IPS-20b (cell line): ENCODE measurements around the gene FARS2.

ENCODE experiments used
- H3K27ac ChIP-seq: one replicate; pipeline ENCODE4 v1.5.1; 2013; ENCODE audit warnings: low read length
- H3K27me3 ChIP-seq: 2 replicates; pipeline ENCODE4 v1.6.1; 2013; ENCODE audit warnings: mild to moderate bottlenecking, low read length, inconsistent platforms; ENCODE audit not compliant: insufficient read depth
- H3K36me3 ChIP-seq: 2 replicates; pipeline ENCODE4 v1.6.1; 2013; ENCODE audit warnings: low read depth, mild to moderate bottlenecking, inconsistent platforms, low read length, moderate library complexity; ENCODE audit not compliant: insufficient read depth
- H3K4me1 ChIP-seq: 2 replicates; pipeline ENCODE4 v1.6.1; 2013; ENCODE audit warnings: mild to moderate bottlenecking, control low read depth, inconsistent platforms, low read length, moderate library complexity; ENCODE audit not compliant: insufficient read depth
- H3K4me3 ChIP-seq: 2 replicates; pipeline ENCODE4 v1.5.1; 2013; ENCODE audit warnings: mild to moderate bottlenecking, low read length, inconsistent platforms
- H3K9ac ChIP-seq: 2 replicates; pipeline ENCODE4 v1.6.1; 2013; ENCODE audit warnings: low read depth, mild to moderate bottlenecking, inconsistent platforms, low read length, moderate library complexity
- H3K9me3 ChIP-seq: 2 replicates; pipeline ENCODE4 v1.6.1; 2013; ENCODE audit warnings: mild to moderate bottlenecking, low read depth, low read length, inconsistent platforms; ENCODE audit not compliant: insufficient read depth

Gene FARS2

DNA sequence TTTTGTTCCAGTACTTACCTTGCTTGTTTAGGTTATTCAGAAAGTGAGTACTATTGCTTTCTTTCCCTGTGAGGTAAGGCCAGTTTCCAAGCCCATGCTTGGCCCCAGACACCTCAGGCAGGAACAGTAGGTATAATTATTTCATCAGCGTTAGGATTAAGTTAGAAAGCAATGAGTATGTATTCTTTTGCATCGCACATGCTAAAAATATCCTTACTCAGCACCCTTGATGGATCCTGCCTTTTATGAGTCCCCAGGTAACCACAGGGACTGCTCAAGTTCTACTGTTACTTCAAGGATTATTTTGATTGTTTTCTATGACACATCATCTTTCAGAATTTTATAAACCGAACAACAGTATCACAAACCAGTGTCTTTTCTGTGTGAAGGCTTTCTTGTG lies 128.9 kb downstream of the FARS2 start:
- Histone ChIP-seq H3K4me3 (no peak overlapping the region), H3K9ac (no peak overlapping the region), H3K36me3 (no peaks in the 10 kb centered on the region), H3K27ac (no peak overlapping the region), H3K9me3 (no peaks in the 10 kb centered on the region), H3K27me3 (no peaks in the 10 kb centered on the region), H3K4me1 (no peaks in the 10 kb centered on the region)

DNA sequence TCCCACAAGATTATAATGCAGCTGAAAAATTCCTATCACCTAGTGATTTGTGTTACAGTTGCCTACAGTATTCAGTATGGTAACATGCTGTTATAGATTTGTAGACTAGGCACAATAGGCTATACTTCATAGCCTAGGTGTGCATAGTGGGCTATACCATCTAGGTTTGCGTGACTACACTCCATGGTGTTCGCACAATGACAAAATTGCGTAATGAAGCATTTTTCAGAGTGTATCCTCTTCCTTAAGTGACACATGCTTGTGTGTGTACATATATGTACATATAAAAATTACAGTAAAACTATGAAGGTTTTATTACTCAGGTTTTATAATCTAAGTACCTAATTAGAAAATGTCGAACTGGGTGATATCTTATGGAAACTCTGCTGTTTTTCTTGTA lies 133.0 kb downstream of the FARS2 start:
- Histone ChIP-seq H3K4me1 (no peaks in the 10 kb centered on the region), H3K27ac (no peak overlapping the region), H3K9me3 (no peaks in the 10 kb centered on the region), H3K4me3 (no peak overlapping the region), H3K27me3 (no peaks in the 10 kb centered on the region), H3K9ac (no peak overlapping the region), H3K36me3 (no peaks in the 10 kb centered on the region)

DNA sequence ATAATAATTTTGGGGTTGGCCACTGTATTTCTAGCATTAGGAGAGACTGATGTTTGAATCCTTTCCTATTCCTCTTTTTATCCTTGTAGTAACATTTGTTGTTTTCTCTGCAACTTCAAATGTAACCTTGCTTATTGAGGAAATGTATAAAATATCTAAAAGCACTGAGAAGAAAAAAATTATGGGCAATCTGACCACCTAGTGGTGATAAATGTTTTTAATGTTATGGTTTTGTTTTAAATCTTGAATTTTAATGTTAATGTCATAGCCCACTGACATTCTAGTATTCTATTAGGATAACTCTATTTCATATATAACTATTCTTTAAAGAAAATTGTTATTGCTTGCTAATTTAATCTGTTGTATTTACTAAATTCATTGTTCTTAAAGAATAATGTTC lies 134.4 kb downstream of the FARS2 start:
- Histone ChIP-seq H3K27ac (no peak overlapping the region), H3K4me1 (no peaks in the 10 kb centered on the region), H3K4me3 (no peak overlapping the region), H3K9ac (no peak overlapping the region), H3K36me3 (no peaks in the 10 kb centered on the region), H3K9me3 (no peaks in the 10 kb centered on the region), H3K27me3 (no peaks in the 10 kb centered on the region)

DNA sequence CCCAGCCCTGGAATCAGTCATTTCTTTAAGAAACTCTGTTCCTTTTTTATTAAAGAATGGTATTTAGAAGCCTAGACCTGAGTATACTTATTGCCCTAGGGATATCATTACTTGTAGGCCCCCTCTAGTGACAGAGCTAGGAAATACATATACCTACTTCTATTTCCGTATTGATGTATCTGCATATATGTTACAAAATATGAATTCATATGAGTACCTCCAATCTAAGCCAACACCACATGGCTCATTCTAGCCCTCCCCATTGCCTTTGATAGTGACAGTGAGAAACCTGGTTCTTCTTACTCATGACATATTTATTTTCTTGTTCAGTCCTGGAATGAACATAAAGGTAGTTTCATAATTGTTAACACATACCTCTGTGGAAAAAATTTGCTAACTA lies 137.2 kb downstream of the FARS2 start:
- Histone ChIP-seq H3K9ac (no peak overlapping the region), H3K4me1 (no peaks in the 10 kb centered on the region), H3K36me3 (no peaks in the 10 kb centered on the region), H3K4me3 (no peak overlapping the region), H3K9me3 (no peaks in the 10 kb centered on the region), H3K27me3 (no peaks in the 10 kb centered on the region), H3K27ac (no peak overlapping the region)

DNA sequence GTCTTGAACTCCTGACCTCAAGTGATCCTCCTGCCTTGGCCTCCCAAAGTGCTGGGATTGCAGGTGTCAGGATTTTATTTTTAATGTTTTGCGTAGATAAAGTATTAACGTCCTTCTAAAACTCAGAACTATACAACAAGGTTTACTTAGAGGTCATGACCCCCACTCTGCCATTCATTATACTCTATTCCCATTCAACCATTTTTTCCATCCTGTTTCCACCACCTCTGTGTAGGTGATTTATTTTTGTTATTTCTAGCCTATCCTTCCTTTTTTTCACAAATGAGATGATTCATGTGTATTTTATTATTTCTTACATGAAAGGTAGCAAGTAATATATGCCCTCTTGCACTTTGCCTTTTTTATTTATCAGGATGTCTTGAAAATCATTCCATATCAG lies 138.1 kb downstream of the FARS2 start:
- Histone ChIP-seq H3K9ac (no peak overlapping the region), H3K27me3 (no peaks in the 10 kb centered on the region), H3K4me3 (no peak overlapping the region)

DNA sequence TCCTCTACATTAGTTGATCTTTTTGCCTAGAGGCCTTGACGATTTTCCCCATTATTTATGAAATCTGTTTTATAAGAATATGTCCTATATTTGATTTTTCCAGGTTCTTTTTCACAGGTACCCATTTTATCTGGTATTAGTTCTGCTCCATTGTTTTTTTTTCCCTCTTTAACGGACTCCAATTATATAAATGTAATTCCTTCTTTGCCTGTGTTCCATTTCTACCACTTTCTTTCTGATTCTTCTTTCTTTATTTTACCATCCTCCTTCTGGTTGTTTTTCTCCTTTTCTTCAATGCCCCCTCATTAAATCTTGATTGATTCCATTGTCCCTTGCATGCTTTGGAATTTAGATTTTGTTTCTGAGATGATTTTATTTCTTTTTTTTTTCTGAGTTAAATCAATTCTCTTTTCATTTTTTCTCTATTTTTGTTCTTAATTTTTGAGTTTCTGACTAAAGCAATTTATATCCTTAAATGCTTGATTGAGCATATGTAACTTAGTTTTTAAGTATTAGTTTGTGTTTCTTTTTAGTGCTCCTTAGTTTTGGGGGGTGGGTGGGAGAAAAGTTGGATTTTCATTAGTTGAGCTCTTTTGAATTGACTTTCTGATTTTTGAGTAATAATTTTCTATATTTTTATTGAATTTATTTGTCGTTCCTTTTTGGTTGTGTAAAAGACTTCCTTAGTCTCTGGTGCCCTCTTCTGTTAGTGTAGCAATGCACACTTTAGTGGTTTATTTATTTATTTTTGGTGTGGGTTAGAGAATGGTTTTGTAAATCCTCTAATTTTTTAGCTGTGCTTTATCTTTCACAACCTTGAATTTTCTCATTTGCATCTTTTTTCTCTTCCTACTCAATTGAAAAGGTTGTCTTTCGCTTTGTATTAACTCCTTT lies 140.8 kb downstream of the FARS2 start:
- H3K27me3 ChIP-seq: no peaks in the 10 kb centered on the region
- H3K9ac ChIP-seq: no peak overlapping the region
- H3K27ac ChIP-seq: no peak overlapping the region
- H3K9me3 ChIP-seq: no peaks in the 10 kb centered on the region
- no peaks in the 10 kb centered on the region for H3K4me1 ChIP-seq
- H3K36me3 ChIP-seq: no peaks in the 10 kb centered on the region
- no peak overlapping the region for H3K4me3 ChIP-seq

More for the DNA sequence above, 138.1 kb downstream of the FARS2 start:
- no peaks in the 10 kb centered on the region for H3K4me1 ChIP-seq
- no peak overlapping the region for H3K27ac ChIP-seq
- H3K9me3 ChIP-seq: no peaks in the 10 kb centered on the region
- no peaks in the 10 kb centered on the region for H3K36me3 ChIP-seq

DNA sequence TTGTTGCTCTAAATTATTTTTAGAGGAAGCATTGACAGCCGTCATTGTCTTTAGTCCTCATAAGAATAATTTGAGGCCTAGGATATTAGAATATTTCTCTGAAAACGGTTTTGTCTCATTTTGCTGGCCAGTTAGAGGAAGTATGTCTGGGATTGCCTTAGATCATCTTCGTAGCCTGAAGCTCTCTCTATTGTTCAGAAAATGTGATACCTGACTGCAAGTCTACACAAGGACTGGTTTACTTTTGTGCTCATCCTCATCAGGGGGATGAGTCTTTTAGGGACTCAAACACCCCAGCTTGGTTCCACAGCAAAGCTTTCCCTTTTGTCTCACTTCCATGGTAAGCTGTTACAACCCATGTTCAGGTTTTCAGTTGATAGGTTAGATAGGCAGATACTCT lies 141.8 kb downstream of the FARS2 start:
- Histone ChIP-seq H3K4me1 (no peaks in the 10 kb centered on the region), H3K9ac (no peak overlapping the region), H3K4me3 (no peak overlapping the region), H3K27ac (no peak overlapping the region), H3K9me3 (no peaks in the 10 kb centered on the region), H3K27me3 (no peaks in the 10 kb centered on the region), H3K36me3 (no peaks in the 10 kb centered on the region)

DNA sequence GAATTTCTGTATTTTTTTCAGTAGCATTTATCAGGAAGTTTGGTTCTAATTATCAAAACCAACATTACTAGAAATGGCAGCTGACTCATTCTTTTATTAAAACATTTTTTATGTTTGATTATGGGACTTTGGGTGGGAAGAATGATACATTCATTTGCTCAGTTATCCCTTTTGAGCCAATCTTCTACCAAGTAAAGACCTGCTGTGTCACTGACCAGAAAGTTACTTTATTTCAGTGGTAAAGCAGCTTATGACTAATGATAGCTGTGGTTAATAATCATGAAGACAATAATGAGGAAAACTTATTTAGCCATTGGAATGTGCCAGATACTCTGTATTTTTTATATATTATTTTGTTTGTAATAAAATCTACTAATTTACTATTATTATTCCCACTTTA lies 142.3 kb downstream of the FARS2 start:
- Histone ChIP-seq H3K36me3 (no peaks in the 10 kb centered on the region), H3K27me3 (no peaks in the 10 kb centered on the region), H3K4me1 (no peaks in the 10 kb centered on the region), H3K9me3 (no peaks in the 10 kb centered on the region), H3K9ac (no peak overlapping the region), H3K4me3 (no peak overlapping the region), H3K27ac (no peak overlapping the region)

DNA sequence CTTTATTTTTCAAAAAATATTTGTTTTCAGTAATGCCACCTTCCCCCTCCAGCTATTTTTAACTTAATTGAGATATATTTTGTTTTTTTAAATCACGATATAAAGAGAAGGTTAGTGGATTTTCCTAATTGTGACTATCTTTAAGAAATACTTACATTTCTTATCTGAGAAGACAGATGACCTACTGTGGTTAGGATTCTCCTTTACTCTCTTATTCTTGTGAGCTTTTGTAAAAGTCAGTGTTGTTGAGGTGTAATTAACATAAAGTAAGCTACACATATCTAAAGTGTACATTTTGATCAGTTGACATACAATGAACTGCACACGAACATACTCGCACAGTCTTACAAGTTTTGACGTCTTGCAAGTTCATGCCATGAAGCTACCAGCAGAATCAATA lies 144.7 kb downstream of the FARS2 start:
- no peaks in the 10 kb centered on the region for H3K27me3 ChIP-seq

DNA sequence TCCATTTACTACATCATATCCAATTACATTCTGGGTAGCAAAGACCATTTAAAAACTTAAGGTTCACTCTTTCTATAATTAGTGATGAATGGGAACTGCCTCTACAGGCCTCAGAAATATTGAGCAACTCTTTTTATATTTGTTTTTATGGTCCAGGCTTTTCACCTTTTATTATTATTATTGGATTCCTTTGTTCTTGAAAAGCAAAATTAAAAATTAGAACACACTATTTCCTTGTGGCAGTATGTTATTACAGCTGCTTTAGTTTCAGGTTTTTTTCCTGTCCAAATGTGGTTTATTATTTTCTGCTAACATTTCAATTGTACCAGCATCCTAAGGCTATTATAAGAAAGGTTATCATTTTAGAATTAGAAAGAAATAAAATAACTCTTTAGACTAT lies 150.1 kb downstream of the FARS2 start:
- Histone ChIP-seq H3K4me1 (peaks cover 16% of the 10 kb centered on the region; the same call in 1 of the 2 replicates), H3K4me3 (no peak overlapping the region), H3K27ac (no peak overlapping the region), H3K9me3 (no peaks in the 10 kb centered on the region), H3K36me3 (no peaks in the 10 kb centered on the region), H3K9ac (0 out of 2 replicates have a peak overlapping the region, but pooled peaks have one; percentile 8), H3K27me3 (no peaks in the 10 kb centered on the region)

More for the DNA sequence above, 144.7 kb downstream of the FARS2 start:
- H3K9ac ChIP-seq: no peak overlapping the region
- no peak overlapping the region for H3K4me3 ChIP-seq
- no peaks in the 10 kb centered on the region for H3K9me3 ChIP-seq
- no peak overlapping the region for H3K27ac ChIP-seq
- no peaks in the 10 kb centered on the region for H3K36me3 ChIP-seq
- no peaks in the 10 kb centered on the region for H3K4me1 ChIP-seq

DNA sequence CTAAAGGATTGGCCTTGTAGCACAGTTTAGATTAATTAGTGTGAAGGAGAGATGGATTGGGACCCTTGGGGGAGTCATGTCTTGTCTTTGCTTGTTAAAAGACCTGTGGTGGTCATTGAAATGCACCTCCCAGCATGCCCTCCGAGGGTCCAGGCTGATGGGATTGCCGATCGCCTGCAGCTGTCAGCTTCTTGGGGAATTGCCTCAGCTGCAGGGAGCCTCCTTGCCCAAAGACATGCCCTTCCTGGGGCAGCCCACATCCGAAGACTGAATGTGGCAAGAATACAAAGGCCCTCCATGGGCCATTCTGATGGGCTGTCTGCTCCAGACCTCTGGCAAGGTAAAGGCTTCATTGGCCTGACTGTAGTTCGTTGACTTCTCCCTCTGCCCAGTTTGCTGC lies 150.7 kb downstream of the FARS2 start:
- H3K9ac ChIP-seq: 0 out of 2 replicates have a peak overlapping the region, but pooled peaks have one; percentile 8
- H3K9me3 ChIP-seq: no peaks in the 10 kb centered on the region
- no peak overlapping the region for H3K27ac ChIP-seq
- H3K36me3 ChIP-seq: no peaks in the 10 kb centered on the region
- H3K4me3 ChIP-seq: no peak overlapping the region
- no peaks in the 10 kb centered on the region for H3K27me3 ChIP-seq
- H3K4me1 ChIP-seq: peaks cover 16% of the 10 kb centered on the region; the same call in 1 of the 2 replicates

DNA sequence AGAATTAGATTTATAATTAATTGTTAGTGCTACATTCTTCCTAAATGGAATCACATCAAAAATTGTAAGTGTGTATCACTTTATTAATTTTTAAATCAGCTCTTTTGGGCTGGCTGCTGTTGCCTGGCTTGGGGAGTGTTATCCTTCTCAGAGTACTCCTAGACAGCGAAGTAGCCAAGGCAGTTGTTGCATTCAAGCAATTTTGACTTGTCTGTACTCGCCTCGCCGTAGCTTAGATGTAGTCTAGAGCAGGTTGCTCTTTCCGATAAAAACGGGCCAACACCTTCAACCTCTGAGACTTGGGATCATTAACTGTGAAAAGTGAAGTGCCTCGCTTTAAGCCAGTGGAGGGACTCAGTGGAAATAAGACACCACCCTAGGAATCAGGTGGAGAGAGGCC lies 151.3 kb downstream of the FARS2 start:
- Histone ChIP-seq H3K4me1 (peaks cover 16% of the 10 kb centered on the region; the same call in 1 of the 2 replicates), H3K9me3 (no peaks in the 10 kb centered on the region), H3K4me3 (no peak overlapping the region), H3K27me3 (no peaks in the 10 kb centered on the region), H3K27ac (no peak overlapping the region), H3K36me3 (no peaks in the 10 kb centered on the region), H3K9ac (no peak overlapping the region)
